Activated CD4-positive, CD25-positive, alpha-beta regulatory T cell treated with anti-CD3 and anti-CD28 coated beads, Interleukin-2, amount 50 U/mL, for 24 hours (primary cell): ENCODE results near the gene KIF1A.
"Not testable (repeated sequence)": the region's sequence is repeated elsewhere in the genome, so short reads cannot be mapped to it uniquely, and the experiment has no call there.

ENCODE experiments used
- ATAC-seq, 2 donors: fragments of 150-1000 bp; cut with Tn5 transposase; one replicate each; pipeline ENCODE4 v1.10.0; 2021; ENCODE audit warnings: mild to moderate bottlenecking in 1 of 2, moderate library complexity in 1 of 2

KIF1A gene

GRCh38 chr2:240717181-240717641, 102.8 kb downstream of the KIF1A start:
- ATAC-seq = no peak

DNA sequence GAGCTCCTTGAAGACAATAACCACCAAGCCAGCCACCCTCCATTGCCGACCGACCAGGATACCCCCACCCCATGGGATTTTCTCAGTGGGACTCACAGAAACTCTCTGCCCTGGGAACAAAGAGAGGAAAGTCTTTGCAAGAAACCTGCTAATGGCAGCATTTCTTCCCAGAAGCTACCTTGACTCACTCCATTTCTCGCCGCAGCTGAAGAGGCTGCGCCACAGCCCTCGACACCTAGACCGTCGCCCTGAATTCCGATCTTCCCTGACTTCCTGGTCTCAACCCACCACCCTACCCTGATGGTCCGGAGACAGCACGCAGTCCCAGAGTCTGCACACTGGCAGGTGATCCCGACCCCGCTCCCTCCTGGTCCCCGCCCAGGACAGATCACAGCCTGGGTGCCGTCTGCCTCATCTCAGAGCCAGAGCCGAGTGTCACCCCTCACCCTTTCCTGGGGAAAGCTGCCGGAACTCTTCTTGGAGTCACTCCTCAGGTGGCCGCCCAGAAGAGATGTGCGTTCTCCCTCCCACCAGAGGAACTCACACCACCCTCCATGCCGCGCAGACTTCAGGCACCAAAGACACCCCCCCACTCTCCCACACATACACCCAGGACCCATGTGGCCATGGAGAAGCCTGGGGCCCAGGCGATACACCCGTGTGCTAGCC, 103.8 kb downstream of the KIF1A start:
- ATAC-seq = no peak

DNA sequence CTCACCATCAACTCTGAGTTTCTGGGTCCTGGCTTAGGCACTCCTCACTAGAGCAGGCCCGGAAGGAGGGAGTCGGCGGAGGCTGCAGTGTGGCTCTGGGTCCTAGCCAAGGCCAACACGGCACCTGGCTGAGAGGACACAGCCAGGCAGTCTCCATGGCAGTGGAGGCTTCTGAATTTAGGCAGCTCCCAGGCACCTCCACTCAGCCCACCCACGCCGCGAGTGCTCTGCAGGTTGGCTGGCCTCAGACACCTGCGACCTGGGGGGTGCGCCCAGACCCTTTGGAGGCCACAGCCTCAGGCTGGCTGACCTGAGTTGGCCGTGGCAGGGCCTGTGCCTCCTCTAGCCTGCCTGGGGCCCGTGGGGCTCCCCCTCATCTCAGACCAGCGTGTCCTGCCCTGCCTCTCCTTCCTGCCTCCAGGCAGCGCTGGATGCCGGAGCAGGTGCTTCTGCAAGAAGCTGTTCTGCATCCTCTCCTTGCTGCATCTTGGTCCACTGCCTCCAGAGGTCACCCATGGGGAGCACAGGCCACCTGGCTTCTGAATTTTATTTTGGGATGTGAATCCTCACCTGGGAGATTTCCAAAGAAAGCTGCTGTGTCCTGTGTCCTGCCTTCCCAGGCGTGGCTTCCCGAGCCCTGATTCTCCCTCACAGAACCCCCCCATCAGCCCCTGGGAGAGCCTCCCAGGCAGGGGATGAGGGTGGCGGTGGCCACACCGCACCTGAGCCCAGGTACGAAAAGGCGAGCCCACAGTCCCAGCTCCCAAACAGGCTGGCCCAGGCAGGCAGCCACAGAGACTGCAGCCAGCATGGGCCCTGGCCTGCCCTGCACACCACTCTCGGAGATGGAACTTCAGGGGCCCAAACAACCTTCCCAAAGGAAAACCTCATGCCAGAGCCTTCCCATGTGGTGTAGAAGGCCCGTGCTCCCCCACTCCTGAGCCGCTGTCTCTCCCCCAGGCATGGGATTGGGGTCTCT, 105.0 kb downstream of the KIF1A start:
- ATAC-seq = no peak

GRCh38 chr2:240713928-240714746, 105.9 kb downstream of the KIF1A start:
- ATAC-seq = no peak

- no peak for ATAC-seq
These were observed 106.7 kb downstream of the KIF1A start for GRCh38 chr2:240713071-240713927.

GRCh38 chr2:240712121-240712520, 107.9 kb downstream of the KIF1A start:
- no peak for ATAC-seq

DNA sequence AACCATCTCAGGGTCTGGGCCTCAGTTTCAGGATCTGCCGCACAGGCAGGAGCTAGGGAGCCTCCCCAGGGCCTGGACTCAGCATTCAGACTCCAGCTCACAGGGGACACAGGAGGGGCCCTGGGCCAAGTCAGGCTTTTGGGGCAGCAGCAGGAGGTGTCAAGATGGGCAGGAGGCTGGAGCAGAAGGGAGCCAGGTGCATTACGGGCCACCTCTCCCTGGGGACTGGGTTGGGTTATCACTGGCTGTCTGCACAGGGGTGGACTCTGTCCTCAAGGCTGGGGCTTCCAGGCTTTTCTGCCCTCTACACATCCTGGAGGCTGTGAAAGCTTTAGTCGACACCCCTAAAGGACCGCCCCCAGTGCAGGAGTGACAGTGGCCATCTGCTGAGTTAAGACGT, 108.3 kb downstream of the KIF1A start:
- ATAC-seq = no peak

DNA sequence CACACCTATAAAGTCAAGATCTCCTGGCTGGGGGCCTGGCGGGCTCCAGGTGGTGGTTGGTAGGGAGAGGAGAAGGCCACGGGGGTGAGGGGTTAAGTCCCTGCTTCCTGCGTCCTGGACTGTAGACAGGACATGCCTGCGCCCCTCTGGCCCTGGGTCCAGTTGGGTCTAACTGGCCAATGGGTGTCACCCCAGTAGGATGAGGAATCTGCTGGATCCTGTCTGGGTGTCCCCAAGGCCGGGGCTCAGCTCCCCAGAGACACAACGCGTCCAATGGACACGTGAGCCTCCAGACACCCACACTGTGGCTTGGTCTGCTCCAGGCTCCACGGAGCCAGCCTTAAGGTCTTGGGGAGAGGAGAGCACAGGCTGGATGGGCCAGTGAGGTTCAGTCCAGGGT, 108.7 kb downstream of the KIF1A start:
- no peak for ATAC-seq

GRCh38 chr2:240708457-240708856, 111.6 kb downstream of the KIF1A start:
- ATAC-seq = no peak

- ATAC-seq = no peak
These were observed 112.2 kb downstream of the KIF1A start for GRCh38 chr2:240707821-240708220.

- ATAC-seq = no peak
These were observed 112.8 kb downstream of the KIF1A start for GRCh38 chr2:240707043-240707756.

DNA sequence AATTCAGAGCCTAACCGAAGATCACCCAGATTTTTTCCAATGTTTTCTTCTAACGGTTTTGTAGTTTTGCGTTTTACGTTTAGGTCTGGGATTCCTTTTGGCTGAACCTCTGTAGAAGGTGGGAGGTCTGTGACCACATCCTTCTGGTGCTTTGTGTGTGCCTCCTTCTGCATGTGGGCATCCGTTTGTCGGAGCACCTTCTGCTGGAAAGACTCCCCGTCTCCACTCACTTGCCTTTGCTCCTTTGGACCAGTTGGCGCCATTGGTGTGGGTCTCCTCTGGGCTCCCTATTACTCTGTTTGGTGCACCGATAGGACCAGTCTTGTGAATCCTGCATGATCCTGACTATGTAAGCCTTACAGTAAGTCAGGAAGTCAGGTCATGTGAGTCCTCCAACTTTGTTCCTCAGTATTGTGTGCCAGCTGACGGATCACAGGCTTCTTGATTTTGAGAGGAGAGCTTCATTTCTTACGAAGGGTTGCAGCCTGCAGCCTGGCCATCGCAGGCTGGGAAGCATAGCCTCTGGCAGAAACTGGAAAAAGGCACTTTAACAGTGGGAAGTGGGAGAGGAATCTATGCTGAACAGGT, 114.7 kb downstream of the KIF1A start:
- ATAC-seq = no peak

- no peak for ATAC-seq
These were observed 115.4 kb downstream of the KIF1A start for GRCh38 chr2:240704651-240705050.

DNA sequence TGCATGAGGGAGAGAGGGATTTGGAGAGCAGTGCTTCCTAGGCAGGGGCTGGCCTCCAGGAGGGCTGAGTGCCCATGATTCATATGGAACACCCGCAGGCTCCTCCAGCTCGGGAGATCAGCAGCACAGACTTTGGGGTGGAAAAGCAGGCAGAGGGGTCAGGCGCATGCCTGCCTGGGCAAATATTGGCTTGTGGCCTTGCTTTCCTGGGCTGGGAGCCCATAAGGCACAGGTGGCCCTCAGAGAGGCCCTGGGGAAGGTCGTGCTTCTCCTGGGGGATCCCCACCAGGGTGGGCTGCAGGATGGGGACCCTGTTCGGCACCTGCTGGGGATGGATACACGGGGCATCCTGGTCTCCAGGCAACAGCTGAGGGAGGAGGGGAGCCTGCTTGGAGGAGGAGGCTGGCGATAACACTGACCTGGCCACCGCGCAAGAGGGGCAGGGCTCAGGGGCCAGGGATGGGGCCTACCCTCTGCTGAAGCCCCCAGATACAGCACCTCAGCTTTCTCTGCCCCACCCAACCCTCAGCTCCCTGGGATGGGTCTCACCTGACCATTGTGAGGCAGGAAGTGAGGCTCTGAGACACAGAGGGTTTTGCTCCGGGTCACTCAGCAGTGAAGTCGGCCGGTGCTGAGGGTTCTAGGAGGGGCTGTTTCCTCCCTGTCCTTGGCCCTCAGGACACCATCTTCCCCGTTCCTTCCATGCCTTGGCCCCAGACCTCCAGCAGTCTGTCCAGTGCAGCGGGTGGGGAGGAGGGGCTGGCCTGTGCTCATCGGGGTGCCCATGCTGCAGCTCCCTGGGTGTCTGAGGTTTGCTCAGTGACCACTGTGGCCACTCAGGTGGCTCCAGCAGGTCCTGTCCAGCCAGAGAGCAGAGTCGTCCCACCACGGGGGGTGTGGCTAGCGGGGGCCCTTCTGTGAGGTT, 116.3 kb downstream of the KIF1A start:
- ATAC-seq = no peak

DNA sequence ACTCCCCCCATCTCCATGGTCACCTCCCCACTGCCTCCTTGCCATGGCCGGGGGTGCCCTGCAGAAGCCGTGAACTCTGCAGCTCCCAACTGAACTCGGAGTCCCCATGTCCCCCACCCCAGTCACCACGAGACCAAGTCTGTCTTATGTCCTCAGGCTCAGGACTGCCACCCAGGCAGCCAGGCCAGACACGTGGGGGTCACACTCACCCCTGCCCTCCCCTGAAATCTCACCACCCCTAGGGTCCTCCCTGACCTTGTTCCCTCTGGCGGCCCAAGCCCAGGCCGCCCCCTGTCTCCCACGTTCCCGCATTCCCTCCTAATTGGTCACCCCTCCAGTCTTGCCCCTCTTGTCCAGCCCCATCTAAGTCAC, 117.4 kb downstream of the KIF1A start:
- no peak for ATAC-seq

GRCh38 chr2:240701736-240702639, 118.0 kb downstream of the KIF1A start:
- ATAC-seq = no peak

- ATAC-seq = no peak
These were observed 118.8 kb downstream of the KIF1A start for GRCh38 chr2:240701091-240701735.

DNA sequence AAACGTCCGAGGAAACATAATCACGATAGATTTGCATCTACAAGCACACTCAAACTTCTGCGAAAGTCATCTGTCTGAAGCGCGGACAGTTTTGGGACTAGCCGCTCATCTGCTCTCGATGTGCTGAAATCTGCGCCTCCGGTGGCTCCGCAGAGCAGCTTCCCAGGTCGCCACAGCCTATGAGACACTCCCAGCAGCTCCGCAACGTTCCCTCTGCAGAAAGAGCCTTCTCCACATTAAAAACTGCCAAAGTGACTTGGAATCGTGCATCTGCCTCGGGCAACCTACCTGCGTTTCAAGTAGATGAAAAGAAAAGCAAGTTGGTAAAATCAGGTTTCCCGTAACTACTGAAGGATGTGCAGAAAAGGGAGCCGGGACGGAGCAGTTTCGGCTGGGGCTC, 119.4 kb downstream of the KIF1A start:
- ATAC-seq = not testable (repeated sequence)
